Measurements from ENCODE around the gene IL22RA1. TPM values are rescaled to one million over a fixed set of nuclear protein-coding genes. Genes with fewer than 3 reads are reported as not detected.

The IL22RA1 gene
- total RNA-seq, 1 experiment from 2014 or later = 5.0 TPM

- Histone ChIP-seq H3K36me3 (ENCODE audit: low read depth) (no peaks in the 10 kb centered on the region), H3K4me1 (replicated peaks; ENCODE audit: insufficient read depth) (peaks cover 21% of the 10 kb centered on the region), H3K27me3 (ENCODE audit: insufficient read depth, low read depth) (no peaks in the 10 kb centered on the region), H3K27ac (no peak overlapping the region), H3K79me2 (ENCODE audit: low read depth) (no peaks in the 10 kb centered on the region), H3K9me2 (ENCODE audit: insufficient read depth) (no peaks in the 10 kb centered on the region), H3F3A (ENCODE audit: insufficient read depth, low read depth) (peaks cover 4% of the 10 kb centered on the region; the same call in 1 of the 2 replicates), H3K4me3 (no peak overlapping the region), H3K4me2 (no peak overlapping the region), H3K9me3 (ENCODE audit: insufficient read depth, low read depth) (no peaks in the 10 kb centered on the region), H4K20me1 (ENCODE audit: insufficient read depth) (no peaks in the 10 kb centered on the region), H2AFZ (no peak overlapping the region)
- no peak for DNase-seq
- intact Hi-C loops (cut with micrococcal nuclease; ENCODE audit: unreplicated experiment) = no loop called here
- no TSS peak for BruUV-seq (replicated peaks)
- ChIA-PET CTCF (interaction anchor here (0.5 kb wide), 1 partner anchor 244 kb away, joined by 5 read pairs; no protein-coding TSS in a partner anchor), POLR2A (ENCODE audit: unreplicated experiment) (no interaction called here)
- TF ChIP-seq EZH2 (IDR thresholded peaks at IDR 0.05; ENCODE audit: low read depth) = no peak
- TF ChIP-seq, protein P1, sequence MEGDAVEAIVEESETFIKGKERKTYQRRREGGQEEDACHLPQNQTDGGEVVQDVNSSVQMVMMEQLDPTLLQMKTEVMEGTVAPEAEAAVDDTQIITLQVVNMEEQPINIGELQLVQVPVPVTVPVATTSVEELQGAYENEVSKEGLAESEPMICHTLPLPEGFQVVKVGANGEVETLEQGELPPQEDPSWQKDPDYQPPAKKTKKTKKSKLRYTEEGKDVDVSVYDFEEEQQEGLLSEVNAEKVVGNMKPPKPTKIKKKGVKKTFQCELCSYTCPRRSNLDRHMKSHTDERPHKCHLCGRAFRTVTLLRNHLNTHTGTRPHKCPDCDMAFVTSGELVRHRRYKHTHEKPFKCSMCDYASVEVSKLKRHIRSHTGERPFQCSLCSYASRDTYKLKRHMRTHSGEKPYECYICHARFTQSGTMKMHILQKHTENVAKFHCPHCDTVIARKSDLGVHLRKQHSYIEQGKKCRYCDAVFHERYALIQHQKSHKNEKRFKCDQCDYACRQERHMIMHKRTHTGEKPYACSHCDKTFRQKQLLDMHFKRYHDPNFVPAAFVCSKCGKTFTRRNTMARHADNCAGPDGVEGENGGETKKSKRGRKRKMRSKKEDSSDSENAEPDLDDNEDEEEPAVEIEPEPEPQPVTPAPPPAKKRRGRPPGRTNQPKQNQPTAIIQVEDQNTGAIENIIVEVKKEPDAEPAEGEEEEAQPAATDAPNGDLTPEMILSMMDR (conservative IDR thresholded peaks at IDR 0.05) = no peak
These were observed 4.3 kb upstream of the IL22RA1 start for GRCh38 chr1:24147194-24147593.

GRCh38 chr1:24141311-24141997 is 1.5 kb downstream of the IL22RA1 start:
- TF ChIP-seq EZH2 (IDR thresholded peaks at IDR 0.05; ENCODE audit: low read depth) = no peak
- Histone ChIP-seq H3F3A (ENCODE audit: insufficient read depth, low read depth) (peaks cover 4% of the 10 kb centered on the region; the same call in 1 of the 2 replicates), H3K9me3 (ENCODE audit: insufficient read depth, low read depth) (no peaks in the 10 kb centered on the region), H4K20me1 (ENCODE audit: insufficient read depth) (no peaks in the 10 kb centered on the region), H3K79me2 (ENCODE audit: low read depth) (no peaks in the 10 kb centered on the region), H3K27ac (no peak overlapping the region), H3K4me1 (replicated peaks; ENCODE audit: insufficient read depth) (peaks cover 11% of the 10 kb centered on the region), H2AFZ (no peak overlapping the region), H3K9me2 (ENCODE audit: insufficient read depth) (no peaks in the 10 kb centered on the region), H3K4me2 (no peak overlapping the region), H3K36me3 (ENCODE audit: low read depth) (no peaks in the 10 kb centered on the region), H3K27me3 (ENCODE audit: insufficient read depth, low read depth) (no peaks in the 10 kb centered on the region), H3K4me3 (no peak overlapping the region)
- BruUV-seq (replicated peaks) = no TSS peak
- DNase-seq = no peak
- POLR2A ChIA-PET (ENCODE audit: unreplicated experiment) = interaction anchor here (0.5 kb wide), 1 partner anchor 426 kb away, joined by 5 read pairs; no protein-coding TSS in a partner anchor
- intact Hi-C loops (cut with micrococcal nuclease; ENCODE audit: unreplicated experiment) = no loop called here
- CTCF ChIA-PET = interaction anchor here (0.5 kb wide), 1 partner anchor 536 kb away, joined by 5 read pairs; no protein-coding TSS in a partner anchor

GRCh38 chr1:24140741-24141181 is 2.2 kb downstream of the IL22RA1 start:
- ChIA-PET CTCF (interaction anchor here (0.5 kb wide), 1 partner anchor 537 kb away, joined by 5 read pairs; no protein-coding TSS in a partner anchor), POLR2A (ENCODE audit: unreplicated experiment) (interaction anchor here (0.8 kb wide), 1 partner anchor 32 kb away, joined by 4 read pairs; no protein-coding TSS in a partner anchor)
- no peak overlapping the region for H3K4me2 ChIP-seq
- no peaks in the 10 kb centered on the region for H4K20me1 ChIP-seq (ENCODE audit: insufficient read depth)
- no peak overlapping the region for H3K27ac ChIP-seq
- intact Hi-C loops (cut with micrococcal nuclease; ENCODE audit: unreplicated experiment) = no loop called here
- peaks cover 11% of the 10 kb centered on the region for H3K4me1 ChIP-seq (replicated peaks; ENCODE audit: insufficient read depth)
- H2AFZ ChIP-seq = no peak overlapping the region
- H3K27me3 ChIP-seq (ENCODE audit: insufficient read depth, low read depth) = no peaks in the 10 kb centered on the region
- H3K79me2 ChIP-seq (ENCODE audit: low read depth) = no peaks in the 10 kb centered on the region
- peaks cover 4% of the 10 kb centered on the region; the same call in 1 of the 2 replicates for H3F3A ChIP-seq (ENCODE audit: insufficient read depth, low read depth)
- TF ChIP-seq EZH2 (IDR thresholded peaks at IDR 0.05; ENCODE audit: low read depth) = no peak
- TF ChIP-seq, protein P1 (conservative IDR thresholded peaks at IDR 0.05) = no peak
- H3K36me3 ChIP-seq (ENCODE audit: low read depth) = no peaks in the 10 kb centered on the region
- H3K9me2 ChIP-seq (ENCODE audit: insufficient read depth) = no peaks in the 10 kb centered on the region
- no TSS peak for BruUV-seq (replicated peaks)
- H3K9me3 ChIP-seq (ENCODE audit: insufficient read depth, low read depth) = no peaks in the 10 kb centered on the region
- DNase-seq = no peak
- H3K4me3 ChIP-seq = no peak overlapping the region
